Measurements from ENCODE around the gene EIF4G1. TPM values are rescaled to one million over a fixed set of nuclear protein-coding genes. Genes with fewer than 3 reads are reported as not detected.
A peak's percentile ranks its signal among the peaks of the same experiment; 100 is the strongest.
"Not testable (repeated sequence)": the region's sequence is repeated elsewhere in the genome, so short reads cannot be mapped to it uniquely, and the experiment has no call there.

The EIF4G1 gene, protein sequence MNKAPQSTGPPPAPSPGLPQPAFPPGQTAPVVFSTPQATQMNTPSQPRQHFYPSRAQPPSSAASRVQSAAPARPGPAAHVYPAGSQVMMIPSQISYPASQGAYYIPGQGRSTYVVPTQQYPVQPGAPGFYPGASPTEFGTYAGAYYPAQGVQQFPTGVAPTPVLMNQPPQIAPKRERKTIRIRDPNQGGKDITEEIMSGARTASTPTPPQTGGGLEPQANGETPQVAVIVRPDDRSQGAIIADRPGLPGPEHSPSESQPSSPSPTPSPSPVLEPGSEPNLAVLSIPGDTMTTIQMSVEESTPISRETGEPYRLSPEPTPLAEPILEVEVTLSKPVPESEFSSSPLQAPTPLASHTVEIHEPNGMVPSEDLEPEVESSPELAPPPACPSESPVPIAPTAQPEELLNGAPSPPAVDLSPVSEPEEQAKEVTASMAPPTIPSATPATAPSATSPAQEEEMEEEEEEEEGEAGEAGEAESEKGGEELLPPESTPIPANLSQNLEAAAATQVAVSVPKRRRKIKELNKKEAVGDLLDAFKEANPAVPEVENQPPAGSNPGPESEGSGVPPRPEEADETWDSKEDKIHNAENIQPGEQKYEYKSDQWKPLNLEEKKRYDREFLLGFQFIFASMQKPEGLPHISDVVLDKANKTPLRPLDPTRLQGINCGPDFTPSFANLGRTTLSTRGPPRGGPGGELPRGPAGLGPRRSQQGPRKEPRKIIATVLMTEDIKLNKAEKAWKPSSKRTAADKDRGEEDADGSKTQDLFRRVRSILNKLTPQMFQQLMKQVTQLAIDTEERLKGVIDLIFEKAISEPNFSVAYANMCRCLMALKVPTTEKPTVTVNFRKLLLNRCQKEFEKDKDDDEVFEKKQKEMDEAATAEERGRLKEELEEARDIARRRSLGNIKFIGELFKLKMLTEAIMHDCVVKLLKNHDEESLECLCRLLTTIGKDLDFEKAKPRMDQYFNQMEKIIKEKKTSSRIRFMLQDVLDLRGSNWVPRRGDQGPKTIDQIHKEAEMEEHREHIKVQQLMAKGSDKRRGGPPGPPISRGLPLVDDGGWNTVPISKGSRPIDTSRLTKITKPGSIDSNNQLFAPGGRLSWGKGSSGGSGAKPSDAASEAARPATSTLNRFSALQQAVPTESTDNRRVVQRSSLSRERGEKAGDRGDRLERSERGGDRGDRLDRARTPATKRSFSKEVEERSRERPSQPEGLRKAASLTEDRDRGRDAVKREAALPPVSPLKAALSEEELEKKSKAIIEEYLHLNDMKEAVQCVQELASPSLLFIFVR (N-terminal part only)
- total RNA-seq: 248 TPM

DNA sequence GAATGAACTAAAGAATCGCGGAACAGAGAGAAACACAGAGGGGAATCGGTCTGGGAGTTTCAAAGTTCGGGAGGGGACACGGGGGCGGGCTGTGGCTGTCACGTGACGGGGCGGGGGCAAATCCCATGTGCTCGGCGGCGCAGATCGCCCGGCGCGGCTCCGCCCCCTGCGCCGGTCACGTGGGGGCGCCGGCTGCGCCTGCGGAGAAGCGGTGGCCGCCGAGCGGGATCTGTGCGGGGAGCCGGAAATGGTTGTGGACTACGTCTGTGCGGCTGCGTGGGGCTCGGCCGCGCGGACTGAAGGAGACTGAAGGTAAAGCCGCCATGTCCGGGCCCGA is at the start of gene EIF4G1:
EIF4G1 (plus strand) TSS at position 244 of the 337 bp plus-strand sequence. CDS start 1,191 bp downstream, outside the sequence.
- intact Hi-C loops (cut with DNase I): no loop called here
- ATAC-seq: peak; percentile 93
- peak; percentile 97 for DNase-seq (ENCODE audit: low spot score)

DNA sequence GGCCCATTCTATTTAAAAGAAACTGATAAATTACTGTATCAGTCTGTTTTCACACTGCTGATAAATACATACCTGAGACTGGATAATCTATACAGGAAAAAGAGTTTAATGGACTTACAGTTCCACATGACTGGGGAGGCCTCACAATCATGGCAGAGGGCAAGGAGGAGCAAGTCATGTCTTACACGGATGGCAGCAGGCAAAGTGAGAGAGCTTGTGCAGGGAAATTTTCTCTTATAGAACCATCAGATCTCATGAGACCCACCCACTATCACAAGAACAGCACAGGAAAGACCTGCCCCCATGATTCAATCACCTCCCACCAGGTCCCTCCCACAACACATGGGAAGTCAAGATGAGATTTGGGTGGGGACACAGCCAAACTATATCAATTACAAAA is 47.2 kb upstream of the EIF4G1 start:
- intact Hi-C loops (cut with DNase I); DNase-seq (ENCODE audit: low spot score); ATAC-seq: not testable (repeated sequence)

DNA sequence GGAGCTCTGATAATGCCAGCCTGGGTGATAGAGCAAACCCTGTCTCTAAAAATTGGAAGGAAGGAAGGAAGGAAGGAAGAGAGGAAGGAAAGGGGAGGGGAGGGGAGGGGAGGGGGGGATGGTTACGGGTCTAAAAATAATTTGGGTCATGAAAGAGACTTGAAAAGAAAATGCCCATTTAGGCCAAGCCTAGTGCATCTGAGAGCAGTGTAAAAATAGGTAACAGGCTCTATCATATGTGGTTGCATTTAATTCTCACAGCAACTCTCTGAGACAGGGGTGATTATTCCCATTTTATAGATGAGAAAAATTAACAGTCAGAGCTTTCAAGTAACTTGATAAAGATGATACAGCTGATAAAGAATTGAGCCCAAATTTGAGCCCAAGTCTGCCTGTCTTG is 42.1 kb upstream of the EIF4G1 start:
- ATAC-seq (no peak), DNase-seq (ENCODE audit: low spot score) (no peak)
- intact Hi-C loops (cut with DNase I): loop anchor here (5.0 kb wide), 1 partner anchor 1215 kb away; no protein-coding TSS in a partner anchor

DNA sequence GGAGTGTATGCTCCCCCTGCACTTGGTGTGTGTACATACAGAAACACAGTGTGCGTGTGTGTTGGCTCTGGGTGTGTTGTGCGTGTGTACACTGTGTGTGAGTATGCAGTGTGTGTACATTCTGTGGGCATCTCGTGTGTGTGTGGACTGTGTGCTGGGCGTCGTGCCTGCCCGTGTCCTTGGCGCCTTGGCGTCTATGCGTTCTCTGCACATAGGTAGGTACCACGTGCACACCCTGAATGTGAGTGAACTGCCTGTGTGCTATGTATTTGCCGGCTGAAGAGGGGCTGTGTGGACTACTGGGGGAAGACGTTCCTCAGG is 39.1 kb upstream of the EIF4G1 start:
- ATAC-seq: no peak
- no peak for DNase-seq (ENCODE audit: low spot score)
- intact Hi-C loops (cut with DNase I): no loop called here

DNA sequence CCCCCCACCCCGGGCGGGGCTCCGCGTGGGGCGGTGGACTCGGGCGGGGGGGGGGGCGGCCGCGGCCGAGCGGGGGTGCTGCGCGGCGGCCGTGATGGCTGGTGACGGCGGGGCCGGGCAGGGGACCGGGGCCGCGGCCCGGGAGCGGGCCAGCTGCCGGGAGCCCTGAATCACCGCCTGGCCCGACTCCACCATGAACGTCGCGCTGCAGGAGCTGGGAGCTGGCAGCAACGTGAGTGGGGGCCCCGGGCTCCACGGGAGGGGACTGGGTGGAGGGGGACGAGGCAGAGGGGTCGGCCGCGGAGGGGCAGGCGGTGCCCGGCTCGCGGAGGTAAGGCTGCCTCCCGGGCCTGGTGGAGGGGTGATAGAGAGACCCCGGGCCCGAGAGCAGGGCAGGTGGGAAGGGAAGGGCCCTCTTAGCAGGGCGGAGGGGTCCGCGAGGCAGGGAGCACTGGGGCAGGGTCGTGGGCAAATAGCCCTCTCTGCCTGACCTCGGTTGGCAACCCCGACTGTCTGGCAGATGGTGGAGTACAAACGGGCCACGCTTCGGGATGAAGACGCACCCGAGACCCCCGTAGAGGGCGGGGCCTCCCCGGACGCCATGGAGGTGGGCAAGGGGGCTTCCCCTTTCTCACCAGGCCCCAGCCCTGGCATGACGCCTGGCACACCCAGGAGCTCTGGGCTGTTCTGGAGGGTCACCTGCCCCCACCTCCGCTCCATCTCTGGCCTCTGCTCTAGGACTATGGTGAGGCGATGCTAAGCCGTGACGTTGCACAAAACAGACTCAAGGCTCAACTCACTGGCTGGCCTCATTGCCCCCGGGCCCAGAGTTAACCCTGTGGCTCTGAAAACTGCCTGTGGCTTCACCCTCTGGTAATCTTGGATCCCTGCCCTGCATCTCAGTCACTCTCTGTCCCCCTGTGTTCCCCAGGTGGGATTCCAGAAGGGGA is 38.2 kb upstream of the EIF4G1 start, which contains the start of gene ECE2:
ECE2 (plus strand) TSS at position 62 of the 950 bp plus-strand sequence; CDS start at position 194, 132 bp downstream.
- DNase-seq (ENCODE audit: low spot score): no peak
- intact Hi-C loops (cut with DNase I): no loop called here
- ATAC-seq: no peak

DNA sequence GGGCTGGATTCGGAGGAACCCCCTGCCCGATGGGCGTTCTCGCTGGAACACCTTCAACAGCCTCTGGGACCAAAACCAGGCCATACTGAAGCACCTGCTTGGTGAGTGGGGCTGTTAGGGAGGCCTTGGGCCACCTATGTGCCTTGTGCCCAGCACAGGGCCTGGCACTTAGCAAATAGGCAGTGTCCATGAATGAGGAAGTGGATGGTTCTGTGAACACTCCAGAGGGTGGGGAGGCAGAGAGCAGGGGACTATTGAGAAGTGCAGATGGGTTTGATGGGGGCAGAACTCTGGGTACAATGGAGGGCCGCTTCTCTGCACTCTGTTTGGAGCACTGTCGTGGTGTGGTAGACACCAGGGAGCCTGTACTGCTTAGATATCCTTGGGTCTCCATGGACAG is 37.0 kb upstream of the EIF4G1 start:
- DNase-seq (ENCODE audit: low spot score): no peak
- ATAC-seq: no peak
- intact Hi-C loops (cut with DNase I): no loop called here

DNA sequence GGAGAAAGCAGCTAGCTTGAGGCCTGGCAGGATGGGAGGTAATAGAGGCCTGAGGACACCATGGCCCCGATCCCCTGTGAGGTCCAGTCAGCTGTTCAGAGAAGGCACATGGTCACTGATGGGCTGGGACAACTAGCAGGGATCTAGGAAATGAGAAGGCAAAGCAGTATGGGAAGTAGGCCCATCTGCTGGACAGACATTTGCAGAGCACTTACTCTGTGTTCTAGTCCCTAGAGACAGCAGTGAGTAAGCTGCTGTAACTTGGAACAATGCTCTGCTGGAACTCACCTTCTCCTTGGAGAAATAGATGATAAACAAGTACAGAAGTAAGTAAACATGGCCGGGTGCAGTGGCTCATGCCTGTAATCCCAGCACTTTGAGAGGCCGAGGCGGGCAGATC is 31.5 kb upstream of the EIF4G1 start:
- intact Hi-C loops (cut with DNase I): no loop called here
- ATAC-seq: no peak
- no peak for DNase-seq (ENCODE audit: low spot score)

DNA sequence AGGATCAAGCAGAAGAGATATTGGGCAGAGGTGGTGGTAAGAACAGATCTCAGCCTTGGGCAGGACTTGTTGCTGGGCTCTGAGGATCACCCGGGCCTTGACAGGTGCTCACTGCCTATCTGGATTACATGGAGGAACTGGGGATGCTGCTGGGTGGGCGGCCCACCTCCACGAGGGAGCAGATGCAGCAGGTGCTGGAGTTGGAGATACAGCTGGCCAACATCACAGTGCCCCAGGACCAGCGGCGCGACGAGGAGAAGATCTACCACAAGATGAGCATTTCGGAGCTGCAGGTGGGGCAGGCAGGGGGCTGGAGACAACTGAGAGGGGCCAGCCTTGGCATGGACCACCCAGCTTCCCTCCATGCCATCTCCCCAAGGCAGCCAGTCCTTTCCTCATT is 30.7 kb upstream of the EIF4G1 start:
- ATAC-seq: no peak
- intact Hi-C loops (cut with DNase I): no loop called here
- no peak for DNase-seq (ENCODE audit: low spot score)

DNA sequence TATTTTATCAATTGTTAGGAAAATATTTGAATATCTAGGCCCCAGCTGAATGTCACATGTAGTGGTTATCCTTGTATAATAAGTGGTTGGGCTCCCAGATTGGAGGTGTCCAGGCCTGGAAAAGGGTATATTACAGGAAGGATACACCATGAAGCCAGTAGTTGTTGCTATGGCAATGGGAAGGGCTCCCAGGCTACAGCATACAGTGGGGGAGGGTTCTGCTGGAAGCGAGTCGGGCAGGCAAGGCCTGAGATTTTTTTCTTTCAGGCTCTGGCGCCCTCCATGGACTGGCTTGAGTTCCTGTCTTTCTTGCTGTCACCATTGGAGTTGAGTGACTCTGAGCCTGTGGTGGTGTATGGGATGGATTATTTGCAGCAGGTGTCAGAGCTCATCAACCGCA is 29.7 kb upstream of the EIF4G1 start:
- no peak for DNase-seq (ENCODE audit: low spot score)
- peak; percentile 53 for ATAC-seq
- intact Hi-C loops (cut with DNase I): no loop called here

DNA sequence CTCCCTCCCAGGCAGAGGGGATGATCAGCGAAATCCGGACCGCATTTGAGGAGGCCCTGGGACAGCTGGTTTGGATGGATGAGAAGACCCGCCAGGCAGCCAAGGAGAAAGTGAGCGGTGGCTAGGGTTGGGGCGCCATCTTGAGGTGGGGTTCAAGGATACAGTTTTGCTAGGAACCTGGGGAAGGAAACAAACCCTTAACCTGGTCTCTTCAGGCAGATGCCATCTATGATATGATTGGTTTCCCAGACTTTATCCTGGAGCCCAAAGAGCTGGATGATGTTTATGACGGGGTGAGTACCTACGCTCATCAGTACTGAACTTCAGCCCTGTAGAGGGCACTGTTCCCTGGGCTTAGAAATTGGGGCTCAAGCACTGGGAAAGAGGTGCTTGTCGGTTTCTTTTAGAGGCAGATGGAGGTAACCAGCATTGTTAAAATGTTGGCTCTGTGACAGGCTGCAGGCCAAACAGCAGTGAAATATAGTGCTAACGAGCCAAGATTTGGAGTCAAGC is 24.9 kb upstream of the EIF4G1 start:
- peak; percentile 25 for ATAC-seq
- intact Hi-C loops (cut with DNase I): no loop called here
- peak; percentile 67 for DNase-seq (ENCODE audit: low spot score)

DNA sequence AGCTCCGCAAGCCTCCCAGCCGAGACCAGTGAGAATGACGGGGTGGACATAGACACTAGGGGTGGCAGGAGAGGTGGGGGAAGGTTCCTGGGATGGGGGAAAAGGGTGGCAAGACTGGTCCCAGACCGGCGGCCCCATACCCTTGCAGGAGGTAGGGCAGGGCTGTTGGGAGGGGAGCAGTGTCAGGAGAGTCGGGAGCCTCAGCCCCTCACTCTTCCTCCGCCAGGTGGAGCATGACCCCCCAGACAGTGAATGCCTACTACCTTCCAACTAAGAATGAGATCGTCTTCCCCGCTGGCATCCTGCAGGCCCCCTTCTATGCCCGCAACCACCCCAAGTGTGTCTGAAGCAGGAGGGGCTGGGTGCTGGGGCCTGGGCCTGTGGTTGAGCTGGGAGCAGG is 24.1 kb upstream of the EIF4G1 start:
- no peak for DNase-seq (ENCODE audit: low spot score)
- intact Hi-C loops (cut with DNase I): no loop called here
- no peak for ATAC-seq

DNA sequence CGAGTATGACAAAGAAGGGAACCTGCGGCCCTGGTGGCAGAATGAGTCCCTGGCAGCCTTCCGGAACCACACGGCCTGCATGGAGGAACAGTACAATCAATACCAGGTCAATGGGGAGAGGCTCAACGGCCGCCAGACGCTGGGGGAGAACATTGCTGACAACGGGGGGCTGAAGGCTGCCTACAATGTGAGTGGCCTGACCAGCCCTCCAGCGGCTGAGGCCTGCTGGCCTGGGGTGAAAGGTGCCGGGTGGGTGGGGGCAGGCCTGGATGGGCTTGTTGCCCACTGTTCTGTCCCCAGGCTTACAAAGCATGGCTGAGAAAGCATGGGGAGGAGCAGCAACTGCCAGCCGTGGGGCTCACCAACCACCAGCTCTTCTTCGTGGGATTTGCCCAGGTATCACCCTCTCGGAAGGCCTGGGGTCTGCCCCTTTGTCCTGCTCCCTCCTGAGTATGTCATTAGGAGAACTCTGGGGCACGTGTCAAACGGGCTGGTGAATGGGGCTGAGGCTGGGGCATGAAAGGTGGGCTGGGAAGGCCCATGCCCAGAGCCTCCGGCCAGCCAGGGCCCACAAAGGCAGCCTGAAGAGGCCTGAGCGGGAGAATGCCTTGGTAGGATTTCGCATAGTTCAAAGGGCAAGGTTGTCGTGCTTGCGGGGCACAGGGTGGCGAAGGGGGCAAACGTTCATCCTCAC is 23.2 kb upstream of the EIF4G1 start:
- intact Hi-C loops (cut with DNase I): no loop called here
- ATAC-seq (no peak), DNase-seq (ENCODE audit: low spot score) (no peak)

DNA sequence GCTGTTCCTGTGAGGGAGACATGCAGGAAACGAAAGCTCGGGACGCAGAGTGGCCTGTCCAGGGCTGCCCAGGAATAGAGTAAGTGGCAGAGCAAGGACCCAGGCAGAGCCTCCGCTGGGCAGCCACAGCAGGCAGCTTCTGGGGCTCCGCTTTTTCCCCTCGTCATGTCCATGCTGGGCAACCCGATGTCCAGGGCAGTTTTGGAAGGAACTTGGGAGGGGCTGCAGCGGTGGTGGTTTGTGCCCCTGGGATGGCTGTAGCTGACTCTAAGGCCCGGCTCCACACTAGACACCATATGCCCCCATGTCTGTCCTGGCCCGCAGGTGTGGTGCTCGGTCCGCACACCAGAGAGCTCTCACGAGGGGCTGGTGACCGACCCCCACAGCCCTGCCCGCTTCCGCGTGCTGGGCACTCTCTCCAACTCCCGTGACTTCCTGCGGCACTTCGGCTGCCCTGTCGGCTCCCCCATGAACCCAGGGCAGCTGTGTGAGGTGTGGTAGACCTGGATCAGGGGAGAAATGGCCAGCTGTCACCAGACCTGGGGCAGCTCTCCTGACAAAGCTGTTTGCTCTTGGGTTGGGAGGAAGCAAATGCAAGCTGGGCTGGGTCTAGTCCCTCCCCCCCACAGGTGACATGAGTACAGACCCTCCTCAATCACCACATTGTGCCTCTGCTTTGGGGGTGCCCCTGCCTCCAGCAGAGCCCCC is 22.5 kb upstream of the EIF4G1 start:
- intact Hi-C loops (cut with DNase I): no loop called here
- no peak for ATAC-seq
- DNase-seq (ENCODE audit: low spot score): no peak

DNA sequence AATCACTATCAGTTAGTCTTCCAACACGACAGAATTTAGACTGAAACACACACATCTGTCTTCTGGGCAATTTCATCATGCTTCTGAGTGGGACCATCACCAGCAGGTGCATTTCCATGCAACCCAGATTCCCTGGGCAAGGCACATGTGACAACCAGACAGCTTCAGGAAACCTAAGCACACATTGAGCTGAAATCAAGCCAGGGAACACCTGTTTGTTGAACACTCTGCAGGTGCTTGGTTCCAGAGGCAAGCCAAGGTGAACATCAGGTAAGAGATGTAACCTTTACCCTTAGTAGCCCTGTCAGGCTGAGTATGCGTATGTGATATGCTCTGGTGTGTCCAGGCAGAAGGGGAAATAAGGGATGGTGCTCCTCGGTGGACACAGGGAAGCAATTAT is 18.6 kb upstream of the EIF4G1 start:
- intact Hi-C loops (cut with DNase I): no loop called here
- no peak for ATAC-seq
- DNase-seq (ENCODE audit: low spot score): no peak

DNA sequence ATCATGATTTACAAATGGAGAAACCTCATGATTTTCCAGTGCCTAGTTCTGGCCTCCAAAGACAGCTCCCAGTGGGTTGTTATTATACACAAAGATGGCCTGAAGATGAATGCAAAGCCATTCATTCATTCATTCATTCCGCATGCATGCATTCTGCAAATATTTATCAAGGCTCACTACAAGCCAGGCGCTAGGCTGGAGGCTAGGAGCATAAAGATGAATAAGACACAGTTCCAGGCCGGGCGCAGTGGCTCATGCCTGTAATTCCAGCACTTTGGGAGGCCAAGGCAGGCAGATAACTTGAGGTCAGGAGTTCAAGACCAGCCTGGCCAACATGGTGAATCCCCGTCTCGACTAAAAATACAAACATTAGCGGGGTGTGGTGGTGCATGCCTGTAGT is 17.8 kb upstream of the EIF4G1 start:
- intact Hi-C loops (cut with DNase I): no loop called here
- ATAC-seq (no peak), DNase-seq (ENCODE audit: low spot score) (no peak)

DNA sequence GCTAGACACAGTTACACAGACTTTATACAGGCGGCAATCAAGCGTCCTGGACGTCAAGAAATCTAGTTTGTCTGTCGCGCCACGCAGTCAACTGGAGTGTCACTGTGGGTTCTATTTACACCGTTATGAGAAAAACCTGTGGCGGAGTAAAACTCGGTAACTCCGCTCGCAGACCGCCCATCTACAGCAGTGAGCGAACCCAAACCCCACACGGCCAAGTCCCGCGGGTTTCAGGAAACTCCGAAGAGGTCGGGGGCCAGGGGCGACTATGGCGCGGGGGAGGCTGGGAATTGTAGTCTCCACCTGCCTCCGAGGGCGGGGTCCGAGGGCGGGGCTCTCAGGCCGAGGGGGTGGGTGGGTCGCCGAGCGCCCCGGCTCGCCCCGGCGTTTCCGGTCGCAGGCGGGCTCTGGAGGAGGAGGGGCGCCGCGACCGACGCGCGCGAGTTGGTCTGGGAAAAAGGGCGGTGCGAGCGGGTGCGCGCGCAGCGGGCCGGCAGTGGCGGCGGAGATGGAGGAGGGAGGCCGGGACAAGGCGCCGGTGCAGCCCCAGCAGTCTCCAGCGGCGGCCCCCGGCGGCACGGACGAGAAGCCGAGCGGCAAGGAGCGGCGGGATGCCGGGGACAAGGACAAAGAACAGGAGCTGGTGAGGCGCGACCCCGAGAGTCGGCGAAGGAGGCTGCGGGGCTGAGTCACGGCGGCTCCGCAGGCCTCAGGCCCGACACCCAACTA is 15.5 kb upstream of the EIF4G1 start, which contains the start of gene PSMD2:
PSMD2 (plus strand) TSS at position 483 of the 729 bp plus-strand sequence; CDS start at position 509, 26 bp downstream.
- DNase-seq (ENCODE audit: low spot score) (peak; percentile 98), ATAC-seq (peak; percentile 99)
- intact Hi-C loops (cut with DNase I): no loop called here

All from sciatic nerve (tissue), 2 donors.